ENCODE results near the gene PIP4K2C.
A peak's percentile ranks its signal among the peaks of the same experiment; 100 is the strongest.

Gene PIP4K2C

DNA sequence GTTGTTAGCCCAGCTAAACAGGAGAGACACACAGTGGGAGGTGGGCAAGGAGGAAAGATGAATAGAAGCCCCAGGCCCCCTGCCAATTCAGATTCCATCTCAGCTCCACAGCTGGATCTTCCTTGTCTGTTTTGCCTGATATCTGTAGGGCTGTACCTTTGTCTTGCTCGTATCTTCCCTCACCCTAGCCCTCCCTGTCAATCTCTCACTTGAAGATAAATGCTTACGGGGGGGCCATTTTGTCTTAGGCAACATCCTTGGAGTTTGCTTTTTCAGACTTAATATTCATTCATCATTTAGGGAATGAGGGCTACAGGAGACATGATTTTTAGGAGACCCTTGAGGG lies 38.7 kb upstream of the PIP4K2C start:
- H3K4me3 ChIP-seq (replicated peaks; ENCODE audit: low read depth, low read length): no peak overlapping the region
- TF ChIP-seq, protein P1, sequence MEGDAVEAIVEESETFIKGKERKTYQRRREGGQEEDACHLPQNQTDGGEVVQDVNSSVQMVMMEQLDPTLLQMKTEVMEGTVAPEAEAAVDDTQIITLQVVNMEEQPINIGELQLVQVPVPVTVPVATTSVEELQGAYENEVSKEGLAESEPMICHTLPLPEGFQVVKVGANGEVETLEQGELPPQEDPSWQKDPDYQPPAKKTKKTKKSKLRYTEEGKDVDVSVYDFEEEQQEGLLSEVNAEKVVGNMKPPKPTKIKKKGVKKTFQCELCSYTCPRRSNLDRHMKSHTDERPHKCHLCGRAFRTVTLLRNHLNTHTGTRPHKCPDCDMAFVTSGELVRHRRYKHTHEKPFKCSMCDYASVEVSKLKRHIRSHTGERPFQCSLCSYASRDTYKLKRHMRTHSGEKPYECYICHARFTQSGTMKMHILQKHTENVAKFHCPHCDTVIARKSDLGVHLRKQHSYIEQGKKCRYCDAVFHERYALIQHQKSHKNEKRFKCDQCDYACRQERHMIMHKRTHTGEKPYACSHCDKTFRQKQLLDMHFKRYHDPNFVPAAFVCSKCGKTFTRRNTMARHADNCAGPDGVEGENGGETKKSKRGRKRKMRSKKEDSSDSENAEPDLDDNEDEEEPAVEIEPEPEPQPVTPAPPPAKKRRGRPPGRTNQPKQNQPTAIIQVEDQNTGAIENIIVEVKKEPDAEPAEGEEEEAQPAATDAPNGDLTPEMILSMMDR (IDR thresholded peaks at IDR 0.05; ENCODE audit: low read depth, low read length, missing control alignments): no peak
- no peak for DNase-seq (ENCODE audit: extremely low read depth, low read depth)

DNA sequence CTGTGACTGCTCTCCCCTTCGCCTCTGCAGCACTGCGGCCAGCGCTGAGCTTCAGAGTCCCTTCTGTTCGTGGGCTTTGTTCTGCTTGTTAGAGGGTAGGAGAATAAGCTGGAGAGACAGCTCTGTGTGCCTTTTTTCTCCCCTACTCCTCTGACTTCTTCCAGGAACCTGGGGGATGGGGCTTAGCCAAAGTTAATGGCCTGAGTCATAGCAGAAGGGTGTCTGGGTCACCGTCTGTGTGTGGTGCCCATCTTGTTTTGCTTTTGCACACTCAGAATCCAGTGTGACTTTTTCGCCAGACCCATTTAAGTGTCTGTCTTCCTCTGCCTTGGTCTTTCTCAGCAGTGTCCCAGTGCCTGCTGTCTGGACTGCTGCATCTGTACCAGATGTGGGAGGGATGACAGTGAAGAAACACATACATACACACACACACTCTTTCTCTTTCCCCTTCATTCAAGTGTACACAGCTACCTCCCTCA lies 38.1 kb upstream of the PIP4K2C start:
- TF ChIP-seq, protein P1 (IDR thresholded peaks at IDR 0.05; ENCODE audit: low read depth, low read length, missing control alignments): no peak
- peak; percentile 17 for DNase-seq (ENCODE audit: extremely low read depth, low read depth)
- no peak overlapping the region for H3K4me3 ChIP-seq (replicated peaks; ENCODE audit: low read depth, low read length)

DNA sequence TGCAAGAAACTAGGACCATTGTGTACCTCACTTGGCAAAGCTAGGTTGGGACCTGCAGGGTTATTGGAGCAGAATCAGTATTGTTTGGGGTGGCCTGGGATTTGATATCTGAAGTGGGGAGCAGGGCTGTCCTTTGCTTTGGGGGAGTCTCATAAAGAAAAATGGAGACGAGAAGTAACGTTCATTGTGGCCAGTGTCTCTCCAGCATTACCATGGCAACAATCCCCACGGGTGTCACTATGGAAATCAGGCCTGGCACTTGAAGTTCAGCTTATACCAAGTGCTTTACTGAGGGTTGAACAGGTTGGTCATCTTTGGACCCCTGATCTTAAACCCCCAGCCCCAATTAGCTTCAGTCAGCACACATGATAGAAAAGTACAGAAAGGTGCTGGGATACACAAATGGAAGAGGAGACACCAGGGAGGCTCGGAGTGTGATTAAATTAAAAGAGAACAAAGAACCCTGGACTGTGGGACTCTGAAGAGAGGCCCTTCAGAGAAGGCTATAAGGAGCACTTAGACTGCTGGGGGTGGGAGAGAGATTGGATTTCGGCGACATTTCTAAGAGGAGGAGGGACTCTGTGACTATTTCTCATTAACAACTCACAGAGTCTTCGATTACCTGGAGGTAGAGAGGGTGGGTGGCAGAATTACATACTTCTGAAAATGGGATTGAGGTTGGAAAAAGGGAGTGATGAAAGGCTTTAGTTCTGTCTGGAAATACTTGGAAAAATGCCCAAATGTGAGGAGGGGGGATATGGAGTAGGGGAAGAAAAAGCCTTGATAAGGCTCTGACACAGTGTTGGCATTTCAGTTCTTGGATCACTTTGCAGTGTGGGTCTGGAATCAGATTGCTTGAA lies 37.4 kb upstream of the PIP4K2C start:
- no peak for DNase-seq (ENCODE audit: extremely low read depth, low read depth)
- no peak overlapping the region for H3K4me3 ChIP-seq (replicated peaks; ENCODE audit: low read depth, low read length)
- TF ChIP-seq, protein P1 (IDR thresholded peaks at IDR 0.05; ENCODE audit: low read depth, low read length, missing control alignments): no peak

DNA sequence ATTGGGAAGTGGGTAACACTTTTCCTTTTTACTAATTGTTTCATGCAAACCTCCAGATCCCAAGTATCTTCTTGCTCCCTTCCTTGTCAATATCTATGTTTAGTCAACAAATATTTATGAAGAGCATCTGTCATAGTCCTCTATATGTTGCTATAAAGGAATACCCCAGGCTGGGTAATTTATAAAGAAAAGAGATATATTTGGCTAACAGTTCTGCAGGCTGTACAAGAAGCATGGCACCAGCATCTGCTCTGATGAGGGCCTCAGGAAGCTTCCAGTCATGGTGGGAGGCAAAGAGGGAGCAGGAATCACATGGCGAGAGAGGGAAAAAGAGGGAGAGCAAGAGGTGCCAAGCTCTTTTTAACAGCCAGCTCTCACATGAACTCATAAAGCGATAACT lies 36.5 kb upstream of the PIP4K2C start:
- no peak overlapping the region for H3K4me3 ChIP-seq (replicated peaks; ENCODE audit: low read depth, low read length)
- TF ChIP-seq, protein P1 (IDR thresholded peaks at IDR 0.05; ENCODE audit: low read depth, low read length, missing control alignments): no peak
- no peak for DNase-seq (ENCODE audit: extremely low read depth, low read depth)

DNA sequence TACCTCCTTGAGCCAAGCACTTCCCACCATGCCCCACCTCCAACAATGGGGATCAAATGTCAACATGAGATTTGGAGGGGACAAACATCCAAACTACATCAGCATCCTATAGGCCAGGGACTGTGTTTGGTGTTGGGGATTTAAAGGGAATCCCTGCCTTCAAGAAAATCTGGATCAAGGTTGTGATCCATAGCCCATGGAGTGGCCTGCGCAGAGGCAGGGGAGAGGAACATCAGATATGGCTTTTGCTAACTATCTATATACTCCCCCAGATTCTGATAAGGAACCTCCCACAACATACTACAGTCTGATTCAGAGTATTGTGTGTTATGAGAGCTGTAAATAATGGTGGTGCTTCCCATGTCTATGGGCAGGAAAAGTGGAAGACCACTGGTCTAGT lies 36.1 kb upstream of the PIP4K2C start:
- DNase-seq (ENCODE audit: extremely low read depth, low read depth): no peak
- H3K4me3 ChIP-seq (replicated peaks; ENCODE audit: low read depth, low read length): no peak overlapping the region
- TF ChIP-seq, protein P1 (IDR thresholded peaks at IDR 0.05; ENCODE audit: low read depth, low read length, missing control alignments): no peak

DNA sequence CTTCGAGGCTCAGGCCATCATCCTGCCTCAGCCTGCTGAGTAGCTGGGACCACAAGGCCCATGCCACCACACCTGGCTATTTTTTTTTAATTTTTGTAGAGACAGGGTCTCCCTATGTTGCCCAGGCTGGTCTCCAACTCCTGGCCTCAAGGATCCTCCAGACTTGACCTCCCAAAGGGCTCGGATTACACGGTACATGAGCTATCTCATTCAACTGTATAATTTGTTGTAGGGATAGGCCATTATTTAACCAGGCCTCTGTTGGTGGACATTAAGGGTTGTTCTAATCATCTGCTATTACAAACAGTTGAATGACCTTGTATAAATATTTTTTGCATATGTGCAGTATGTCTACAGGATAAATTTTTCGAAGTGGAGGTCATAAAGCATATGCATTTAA lies 32.1 kb upstream of the PIP4K2C start:
- no peak for DNase-seq (ENCODE audit: extremely low read depth, low read depth)
- H3K4me3 ChIP-seq (replicated peaks; ENCODE audit: low read depth, low read length): no peak overlapping the region
- TF ChIP-seq, protein P1 (IDR thresholded peaks at IDR 0.05; ENCODE audit: low read depth, low read length, missing control alignments): no peak
